ENCODE data around the gene SOX10. TPM values are rescaled to one million over a fixed set of nuclear protein-coding genes. Genes with fewer than 3 reads are reported as not detected.
"Not testable (repeated sequence)": the region's sequence is repeated elsewhere in the genome, so short reads cannot be mapped to it uniquely, and the experiment has no call there.

Gene SOX10
- total RNA-seq, 4 donors from 2014 or later, result 15.2 to 30.8 (median 20.5) TPM

- TF ChIP-seq EP300 (IDR thresholded peaks at IDR 0.05) (no peak), POLR2AphosphoS5 (IDR thresholded peaks at IDR 0.05) (no peak), POLR2A (IDR thresholded peaks at IDR 0.05) (no peak), CTCF (IDR thresholded peaks at IDR 0.05) (no peak)
- H3K4me1 ChIP-seq, result peaks cover 22% of the 10 kb centered on the region
- no peak for DNase-seq (ENCODE audit: low spot score in 2 of 2)
- WGBS, result 73% methylated on average over 4 of the region's 4 CpGs
- no peaks in the 10 kb centered on the region for H3K9me3 ChIP-seq
- peaks cover 34% of the 10 kb centered on the region for H3K36me3 ChIP-seq
- peak overlapping the region; percentile 98 for H3K4me3 ChIP-seq
- no peak overlapping the region for H3K27ac ChIP-seq
- no peaks in the 10 kb centered on the region for H3K27me3 ChIP-seq
These were observed 29.7 kb downstream of the SOX10 start for GRCh38 chr22:37954686-37955085.

- Histone ChIP-seq H3K36me3 (peaks cover 23% of the 10 kb centered on the region), H3K4me1 (peaks cover 22% of the 10 kb centered on the region), H3K9me3 (no peaks in the 10 kb centered on the region), H3K27me3 (no peaks in the 10 kb centered on the region), H3K27ac (peak within 1 kb of the TSS; percentile 73), H3K4me3 (peak within 1 kb of the TSS; percentile 98)
- WGBS, result 0% methylated on average over 39 of the region's 52 CpGs
- peak; percentile 8 to 47 for TF ChIP-seq POLR2A (IDR thresholded peaks at IDR 0.05)
- peak in 1 of 3 donors; percentile 47 for TF ChIP-seq POLR2AphosphoS5 (IDR thresholded peaks at IDR 0.05)
- no peak for TF ChIP-seq CTCF (IDR thresholded peaks at IDR 0.05)
- TF ChIP-seq EP300 (IDR thresholded peaks at IDR 0.05), result no peak
- peak; percentile 97 for DNase-seq (ENCODE audit: low spot score in 2 of 2)
These were observed 30.7 kb downstream of the SOX10 start, which contains the start of the genes C22orf23 and POLR2F for GRCh38 chr22:37953437-37954179. C22orf23 (minus strand) TSS chr22:37953601; CDS start chr22:37953149, 452 bp downstream. POLR2F (plus strand) TSS chr22:37953699; CDS start chr22:37953788, 89 bp downstream.

DNA sequence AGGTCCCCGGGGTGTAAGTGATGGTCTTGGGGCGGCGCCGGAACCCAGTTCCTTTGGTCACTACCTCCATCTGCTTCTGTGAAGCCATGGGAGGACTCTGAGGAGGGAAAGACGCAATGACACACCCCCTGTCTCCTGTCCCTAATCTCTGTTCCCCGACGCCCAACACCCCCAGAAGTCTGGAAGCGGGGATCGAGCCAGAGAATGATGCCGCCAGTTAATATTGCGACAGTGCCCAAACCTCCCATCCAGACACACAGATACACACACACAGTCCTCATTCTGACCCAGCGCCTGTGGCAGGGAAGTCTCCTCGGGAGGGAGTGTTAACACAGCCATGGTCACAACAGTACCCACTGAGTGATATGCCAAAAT lies 31.3 kb downstream of the SOX10 start:
- H3K27ac ChIP-seq, result peak overlapping the region; percentile 73
- WGBS, result 0% methylated on average over 1 of the region's 13 CpGs

GRCh38 chr22:37952629-37953028 lies 31.7 kb downstream of the SOX10 start:
- not testable (repeated sequence) for H3K27me3 ChIP-seq; H3K9me3 ChIP-seq; DNase-seq (ENCODE audit: low spot score in 2 of 2); H3K27ac ChIP-seq
- WGBS, result 11% methylated on average over 9 of the region's 20 CpGs
- H3K36me3 ChIP-seq, result peaks cover 13% of the 10 kb centered on the region
- H3K4me3 ChIP-seq, result peak overlapping the region; percentile 98
- peaks cover 22% of the 10 kb centered on the region for H3K4me1 ChIP-seq

More for the DNA sequence above, 31.3 kb downstream of the SOX10 start:
- peaks cover 17% of the 10 kb centered on the region for H3K36me3 ChIP-seq
- DNase-seq (ENCODE audit: low spot score in 2 of 2), result no peak
- TF ChIP-seq EP300 (IDR thresholded peaks at IDR 0.05), result no peak
- H3K27me3 ChIP-seq, result no peaks in the 10 kb centered on the region
- H3K4me3 ChIP-seq, result peak overlapping the region; percentile 98
- peaks cover 22% of the 10 kb centered on the region for H3K4me1 ChIP-seq
- H3K9me3 ChIP-seq, result no peaks in the 10 kb centered on the region

DNA sequence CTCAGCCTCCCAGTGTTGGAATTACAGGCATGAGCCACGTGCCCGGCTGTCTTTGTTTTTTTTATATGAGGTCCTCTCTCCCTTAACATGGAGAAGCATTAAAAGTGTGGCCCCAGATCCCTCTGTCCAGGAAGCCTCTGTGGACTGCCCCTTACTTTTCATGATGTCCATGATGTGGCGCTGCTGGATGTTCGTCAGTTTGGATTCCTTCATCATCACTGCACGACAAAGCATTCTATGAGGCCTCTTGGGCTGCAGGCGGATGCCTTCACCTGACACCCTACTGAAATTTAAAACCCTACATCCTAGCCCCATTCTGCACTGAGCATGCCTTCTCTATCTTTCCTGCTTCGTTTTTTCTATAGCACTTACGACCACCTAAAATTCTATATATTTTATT lies 33.0 kb downstream of the SOX10 start:
- Histone ChIP-seq H3K27me3 (no peaks in the 10 kb centered on the region), H3K4me1 (peaks cover 22% of the 10 kb centered on the region), H3K9me3 (no peaks in the 10 kb centered on the region), H3K4me3 (no peak overlapping the region), H3K36me3 (no peaks in the 10 kb centered on the region), H3K27ac (no peak overlapping the region)
- WGBS, result 68% methylated on average over 8 of the region's 8 CpGs
- no peak for TF ChIP-seq CTCF (IDR thresholded peaks at IDR 0.05)
- TF ChIP-seq EP300 (IDR thresholded peaks at IDR 0.05), result no peak
- no peak for TF ChIP-seq POLR2AphosphoS5 (IDR thresholded peaks at IDR 0.05)
- TF ChIP-seq POLR2A (IDR thresholded peaks at IDR 0.05), result no peak
- no peak for DNase-seq (ENCODE audit: low spot score in 2 of 2)

- not testable (repeated sequence) for H3K9me3 ChIP-seq; H3K4me3 ChIP-seq; H3K27me3 ChIP-seq; DNase-seq (ENCODE audit: low spot score in 2 of 2); H3K27ac ChIP-seq; H3K4me1 ChIP-seq
- 94% methylated on average over 14 of the region's 14 CpGs for WGBS
- H3K36me3 ChIP-seq, result peaks cover 13% of the 10 kb centered on the region
These were observed 37.1 kb downstream of the SOX10 start for GRCh38 chr22:37947142-37947795.

DNA sequence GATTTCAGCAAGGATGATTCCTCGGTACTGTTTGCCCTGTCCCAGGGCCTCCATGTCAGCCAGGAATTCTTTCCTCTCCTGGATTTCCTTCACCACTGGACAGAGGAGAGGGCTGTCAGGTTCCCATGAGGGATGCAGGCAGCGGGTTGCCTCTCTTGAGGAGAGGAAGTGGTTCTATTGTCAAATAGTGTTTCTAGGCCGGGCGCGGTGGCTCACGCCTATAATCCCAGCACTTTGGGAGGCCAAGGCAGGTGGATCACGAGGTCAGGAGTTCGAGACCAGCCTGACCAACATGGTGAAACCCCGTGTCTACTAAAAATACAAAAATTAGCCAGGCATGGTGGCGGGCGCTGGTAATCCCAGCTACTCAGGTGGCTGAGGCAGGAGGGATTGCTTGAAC lies 39.9 kb downstream of the SOX10 start:
- not testable (repeated sequence) for H3K9me3 ChIP-seq; H3K27ac ChIP-seq; DNase-seq (ENCODE audit: low spot score in 2 of 2); H3K27me3 ChIP-seq; H3K4me3 ChIP-seq; H3K4me1 ChIP-seq
- H3K36me3 ChIP-seq, result peaks cover 38% of the 10 kb centered on the region
- 94% methylated on average over 11 of the region's 11 CpGs for WGBS
